ENCODE measurements around the gene NRXN3.

Gene NRXN3

DNA sequence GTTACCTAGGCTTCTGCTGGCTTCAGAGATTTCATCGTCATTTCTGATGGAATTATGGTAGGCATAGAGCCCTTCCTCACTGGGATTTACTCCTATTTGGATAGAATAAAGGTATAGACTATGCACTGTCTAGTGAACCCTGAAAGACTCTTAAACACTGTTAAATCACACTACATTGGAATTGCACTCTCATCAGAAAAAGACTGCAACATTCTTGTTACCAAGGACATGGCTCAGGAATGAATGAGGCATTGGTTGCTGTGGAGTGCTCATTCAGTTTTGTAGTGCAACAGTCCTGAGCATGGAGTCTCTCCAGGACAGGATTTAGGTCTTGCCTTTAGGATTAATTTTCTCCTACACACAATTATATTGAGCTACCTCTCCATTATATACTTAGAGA lies 483.0 kb downstream of the NRXN3 start:
- H3K4me3 ChIP-seq (ENCODE audit: low read depth, low read length): no peak overlapping the region
- H3K4me1 ChIP-seq (ENCODE audit: control insufficient read depth, insufficient read depth, low read length): no peaks in the 10 kb centered on the region
- POLR2A ChIA-PET: no interaction called here
- CTCF ChIA-PET: no interaction called here
- no peaks in the 10 kb centered on the region for H3K9me3 ChIP-seq (ENCODE audit: control insufficient read depth, insufficient read depth, low read depth, low read length)
- TF ChIP-seq ZNF629 (tag by site-specific recombination; IDR thresholded peaks at IDR 0.05) (no peak), ZNF423 (tag by site-specific recombination; IDR thresholded peaks at IDR 0.05) (no peak), ZXDB (tag by site-specific recombination; IDR thresholded peaks at IDR 0.05) (no peak), ZNF555 (tag by site-specific recombination; conservative IDR thresholded peaks at IDR 0.05) (no peak), IKZF3 (tag by site-specific recombination; IDR thresholded peaks at IDR 0.05) (no peak), ZNF791 (tag by site-specific recombination; IDR thresholded peaks at IDR 0.05) (no peak), ZNF792 (tag by site-specific recombination; IDR thresholded peaks at IDR 0.05) (no peak), BCL11B (tag by site-specific recombination; IDR thresholded peaks at IDR 0.05; ENCODE audit: low read depth) (no peak), ZNF830 (tag by site-specific recombination; IDR thresholded peaks at IDR 0.05; ENCODE audit: low read depth) (no peak), ZNF292 (tag by site-specific recombination; IDR thresholded peaks at IDR 0.05; ENCODE audit: borderline replicate concordance, low read depth) (no peak), ZNF610 (tag by site-specific recombination; IDR thresholded peaks at IDR 0.05; ENCODE audit: borderline replicate concordance) (no peak), EGR2 (tag by site-specific recombination; IDR thresholded peaks at IDR 0.05; ENCODE audit: low read depth) (no peak), ZNF155 (tag by site-specific recombination; IDR thresholded peaks at IDR 0.05) (no peak), ZNF37A (tag by site-specific recombination; IDR thresholded peaks at IDR 0.05) (no peak), BCL11A (tag by site-specific recombination; IDR thresholded peaks at IDR 0.05; ENCODE audit: low read depth) (no peak), ZNF777 (tag by site-specific recombination; IDR thresholded peaks at IDR 0.05; ENCODE audit: borderline replicate concordance) (no peak), ZNF501 (tag by site-specific recombination; IDR thresholded peaks at IDR 0.05) (no peak), ZNF354C (tag by site-specific recombination; IDR thresholded peaks at IDR 0.05; ENCODE audit: borderline replicate concordance, low read depth) (no peak), ZNF785 (tag by site-specific recombination; IDR thresholded peaks at IDR 0.05) (no peak)
- TF ChIP-seq, protein P1, sequence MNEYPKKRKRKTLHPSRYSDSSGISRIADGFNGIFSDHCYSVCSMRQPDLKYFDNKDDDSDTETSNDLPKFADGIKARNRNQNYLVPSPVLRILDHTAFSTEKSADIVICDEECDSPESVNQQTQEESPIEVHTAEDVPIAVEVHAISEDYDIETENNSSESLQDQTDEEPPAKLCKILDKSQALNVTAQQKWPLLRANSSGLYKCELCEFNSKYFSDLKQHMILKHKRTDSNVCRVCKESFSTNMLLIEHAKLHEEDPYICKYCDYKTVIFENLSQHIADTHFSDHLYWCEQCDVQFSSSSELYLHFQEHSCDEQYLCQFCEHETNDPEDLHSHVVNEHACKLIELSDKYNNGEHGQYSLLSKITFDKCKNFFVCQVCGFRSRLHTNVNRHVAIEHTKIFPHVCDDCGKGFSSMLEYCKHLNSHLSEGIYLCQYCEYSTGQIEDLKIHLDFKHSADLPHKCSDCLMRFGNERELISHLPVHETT (tag by site-specific recombination; IDR thresholded peaks at IDR 0.05): no peak
- H3K27ac ChIP-seq (ENCODE audit: extremely low read depth, low read depth, low read length): no peak overlapping the region
- no peaks in the 10 kb centered on the region for H3K36me3 ChIP-seq (ENCODE audit: control insufficient read depth in 2 of 2, insufficient read depth in 1 of 2, low read length in 2 of 2)

DNA sequence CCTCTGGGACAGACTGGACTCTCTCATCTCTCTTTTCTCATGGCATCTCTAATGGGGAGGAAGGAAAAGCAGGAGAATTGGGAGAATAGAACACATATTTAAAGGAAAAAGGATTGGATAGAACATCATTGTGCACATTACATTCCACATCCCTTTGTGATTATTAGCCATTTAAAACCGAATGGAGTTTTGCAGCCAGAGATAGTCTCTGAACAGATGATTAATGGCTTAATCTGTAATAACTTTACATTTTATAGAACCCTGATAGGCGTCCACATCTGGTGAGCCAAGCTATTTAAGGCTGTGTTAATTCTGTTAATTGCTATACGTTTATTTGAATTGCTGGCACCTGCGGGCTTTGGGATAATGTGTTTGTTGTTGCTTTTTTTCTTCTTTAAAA lies 487.3 kb downstream of the NRXN3 start:
- Histone ChIP-seq H3K27ac (ENCODE audit: extremely low read depth, low read depth, low read length) (no peak overlapping the region), H3K36me3 (ENCODE audit: control insufficient read depth in 2 of 2, insufficient read depth in 1 of 2, low read length in 2 of 2) (no peaks in the 10 kb centered on the region), H3K9me3 (ENCODE audit: control insufficient read depth, insufficient read depth, low read depth, low read length) (no peaks in the 10 kb centered on the region), H3K4me1 (ENCODE audit: control insufficient read depth, insufficient read depth, low read length) (no peaks in the 10 kb centered on the region), H3K4me3 (ENCODE audit: low read depth, low read length) (no peak overlapping the region)
- POLR2A ChIA-PET: no interaction called here
- CTCF ChIA-PET: no interaction called here
- TF ChIP-seq, protein P2, sequence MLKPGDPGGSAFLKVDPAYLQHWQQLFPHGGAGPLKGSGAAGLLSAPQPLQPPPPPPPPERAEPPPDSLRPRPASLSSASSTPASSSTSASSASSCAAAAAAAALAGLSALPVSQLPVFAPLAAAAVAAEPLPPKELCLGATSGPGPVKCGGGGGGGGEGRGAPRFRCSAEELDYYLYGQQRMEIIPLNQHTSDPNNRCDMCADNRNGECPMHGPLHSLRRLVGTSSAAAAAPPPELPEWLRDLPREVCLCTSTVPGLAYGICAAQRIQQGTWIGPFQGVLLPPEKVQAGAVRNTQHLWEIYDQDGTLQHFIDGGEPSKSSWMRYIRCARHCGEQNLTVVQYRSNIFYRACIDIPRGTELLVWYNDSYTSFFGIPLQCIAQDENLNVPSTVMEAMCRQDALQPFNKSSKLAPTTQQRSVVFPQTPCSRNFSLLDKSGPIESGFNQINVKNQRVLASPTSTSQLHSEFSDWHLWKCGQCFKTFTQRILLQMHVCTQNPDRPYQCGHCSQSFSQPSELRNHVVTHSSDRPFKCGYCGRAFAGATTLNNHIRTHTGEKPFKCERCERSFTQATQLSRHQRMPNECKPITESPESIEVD (tag by site-specific recombination; IDR thresholded peaks at IDR 0.05): no peak
- no peak for TF ChIP-seq KLF8 (tag by site-specific recombination; IDR thresholded peaks at IDR 0.05)
- no peak for TF ChIP-seq ZNF132 (tag by site-specific recombination; IDR thresholded peaks at IDR 0.05; ENCODE audit: borderline replicate concordance)
- TF ChIP-seq ZNF10 (tag by site-specific recombination; IDR thresholded peaks at IDR 0.05): no peak
- TF ChIP-seq ZNF341 (tag by site-specific recombination; IDR thresholded peaks at IDR 0.05; ENCODE audit: low read depth): no peak
- TF ChIP-seq ZNF366 (tag by site-specific recombination; conservative IDR thresholded peaks at IDR 0.05): no peak
- no peak for TF ChIP-seq ZNF266 (tag by site-specific recombination; IDR thresholded peaks at IDR 0.05; ENCODE audit: low read depth)
- no peak for TF ChIP-seq ZNF302 (tag by site-specific recombination; IDR thresholded peaks at IDR 0.05; ENCODE audit: low read depth)
- TF ChIP-seq SCRT2 (tag by site-specific recombination; IDR thresholded peaks at IDR 0.05): no peak
- TF ChIP-seq FEZF1 (tag by site-specific recombination; IDR thresholded peaks at IDR 0.05): no peak
